ENCODE measurements around the gene UGT1A6.

- TF ChIP-seq TAF1 (IDR thresholded peaks at IDR 0.05; ENCODE audit: low read depth) (no peak), MAX (IDR thresholded peaks at IDR 0.05) (no peak), CREB1 (IDR thresholded peaks at IDR 0.05; ENCODE audit: low read depth) (no peak), FOXM1 (IDR thresholded peaks at IDR 0.05; ENCODE audit: borderline replicate concordance, low read depth) (no peak), EP300 (IDR thresholded peaks at IDR 0.05; ENCODE audit: borderline replicate concordance) (no peak), TCF12 (IDR thresholded peaks at IDR 0.05; ENCODE audit: low read depth) (no peak), TEAD4 (IDR thresholded peaks at IDR 0.05) (no peak), CEBPB (IDR thresholded peaks at IDR 0.05) (no peak), RAD21 (IDR thresholded peaks at IDR 0.05; ENCODE audit: low read depth) (no peak), YY1 (IDR thresholded peaks at IDR 0.05; ENCODE audit: low read depth) (no peak)
Measured at GRCh38 chr2:233814056-233814835, 121.6 kb downstream of the UGT1A6 start.
